ENCODE results near the gene DCUN1D1.
"Not testable (repeated sequence)": the region's sequence is repeated elsewhere in the genome, so short reads cannot be mapped to it uniquely, and the experiment has no call there.

The DCUN1D1 gene

GRCh38 chr3:182980204-182981037, at the start of gene DCUN1D1:
DCUN1D1 (minus strand) TSS chr3:182980538; CDS start chr3:182980489, 49 bp downstream.
- peak; percentile 85 for DNase-seq (ENCODE audit: low read depth)

- no peak for DNase-seq (ENCODE audit: low read depth)
These were observed 48.1 kb upstream of the DCUN1D1 start for GRCh38 chr3:183028416-183028815.

- no peak for DNase-seq (ENCODE audit: low read depth)
These were observed 46.9 kb upstream of the DCUN1D1 start for GRCh38 chr3:183027276-183027675.

GRCh38 chr3:183022936-183023516, 42.7 kb upstream of the DCUN1D1 start:
- DNase-seq (ENCODE audit: low read depth): no peak

- no peak for DNase-seq (ENCODE audit: low read depth)
These were observed 38.3 kb upstream of the DCUN1D1 start for GRCh38 chr3:183018421-183019192.

GRCh38 chr3:183015185-183015584, 34.8 kb upstream of the DCUN1D1 start:
- DNase-seq (ENCODE audit: low read depth): no peak

- DNase-seq (ENCODE audit: low read depth): no peak
These were observed 33.5 kb upstream of the DCUN1D1 start for GRCh38 chr3:183013856-183014255.

- no peak for DNase-seq (ENCODE audit: low read depth)
These were observed 32.7 kb upstream of the DCUN1D1 start for GRCh38 chr3:183013074-183013473.

GRCh38 chr3:183008800-183009199, 28.5 kb upstream of the DCUN1D1 start:
- DNase-seq (ENCODE audit: low read depth): no peak

- no peak for DNase-seq (ENCODE audit: low read depth)
These were observed 28.0 kb upstream of the DCUN1D1 start for GRCh38 chr3:183008303-183008702.

- DNase-seq (ENCODE audit: low read depth): peak; percentile 24
These were observed 26.2 kb upstream of the DCUN1D1 start for GRCh38 chr3:183006396-183007002.

- DNase-seq (ENCODE audit: low read depth): no peak
These were observed 19.4 kb upstream of the DCUN1D1 start for GRCh38 chr3:182999767-183000166.

- DNase-seq (ENCODE audit: low read depth): not testable (repeated sequence)
These were observed 13.3 kb upstream of the DCUN1D1 start for GRCh38 chr3:182993486-182994201.

GRCh38 chr3:182989566-182989965, 9.2 kb upstream of the DCUN1D1 start:
- no peak for DNase-seq (ENCODE audit: low read depth)

- no peak for DNase-seq (ENCODE audit: low read depth)
These were observed 5.7 kb upstream of the DCUN1D1 start for GRCh38 chr3:182986021-182986420.

GRCh38 chr3:182983876-182984275, 3.5 kb upstream of the DCUN1D1 start:
- peak; percentile 47 for DNase-seq (ENCODE audit: low read depth)

- DNase-seq (ENCODE audit: low read depth): no peak
These were observed 671 bp upstream of the DCUN1D1 start for GRCh38 chr3:182981038-182981380.

- DNase-seq (ENCODE audit: low read depth): no peak
These were observed 605 bp downstream of the DCUN1D1 start for GRCh38 chr3:182979674-182980191.

- DNase-seq (ENCODE audit: low read depth): no peak
These were observed 1.1 kb downstream of the DCUN1D1 start for GRCh38 chr3:182979103-182979673.

GRCh38 chr3:182978387-182978786, 2.0 kb downstream of the DCUN1D1 start:
- DNase-seq (ENCODE audit: low read depth): no peak

- DNase-seq (ENCODE audit: low read depth): no peak
These were observed 7.3 kb downstream of the DCUN1D1 start for GRCh38 chr3:182973047-182973446.
